ENCODE data around the gene KIRREL3. TPM values are rescaled to one million over a fixed set of nuclear protein-coding genes. Genes with fewer than 3 reads are reported as not detected.

KIRREL3 gene
- total and polyA plus RNA-seq, 4 donors = 0.02 to 0.71 (median 0.15) TPM; not detected in 1

DNA sequence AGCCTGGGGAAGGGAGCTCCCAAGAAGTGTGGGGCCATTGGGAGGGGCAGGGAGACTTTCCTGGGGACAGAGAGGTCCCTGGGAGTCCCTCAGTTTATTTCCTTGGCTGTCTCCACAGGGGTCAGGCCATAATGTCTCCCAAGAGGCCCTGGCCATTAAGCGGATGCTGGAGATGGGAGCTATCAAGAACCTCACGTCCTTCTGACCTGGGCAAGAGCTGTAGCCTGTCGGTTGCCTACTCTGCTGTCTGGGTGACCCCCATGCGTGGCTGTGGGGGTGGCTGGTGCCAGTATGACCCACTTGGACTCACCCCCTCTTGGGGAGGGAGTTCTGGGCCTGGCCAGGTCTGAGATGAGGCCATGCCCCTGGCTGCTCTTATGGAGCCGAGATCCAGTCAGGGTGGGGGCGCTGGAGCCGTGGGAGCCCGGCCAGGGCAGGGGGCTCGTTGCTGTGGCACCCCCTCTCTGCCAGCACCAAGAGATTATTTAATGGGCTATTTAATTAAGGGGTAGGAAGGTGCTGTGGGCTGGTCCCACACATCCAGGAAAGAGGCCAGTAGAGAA, 586.6 kb downstream of the KIRREL3 start:
- Histone ChIP-seq H3K27ac (ENCODE audit: low read depth in 1 of 2, low read length in 1 of 2) (peak overlapping the region; percentile 69 to 93), H3K27me3 (ENCODE audit: control insufficient read depth in 3 of 3, insufficient read depth in 3 of 3, low read length in 2 of 3) (no peaks in the 10 kb centered on the region), H3K4me3 (no peak overlapping the region), H3K4me1 (ENCODE audit: control insufficient read depth in 5 of 5, insufficient read depth in 5 of 5, low read length in 5 of 5) (peaks cover 13 to 43% (median 26%) of the 10 kb centered on the region in 5 donors), H3K9me3 (ENCODE audit: control insufficient read depth in 4 of 4, insufficient read depth in 3 of 4, low read length in 3 of 4) (no peaks in the 10 kb centered on the region), H3K36me3 (ENCODE audit: control insufficient read depth in 4 of 4, insufficient read depth in 4 of 4, low read length in 4 of 4) (peaks cover 0 to 26% (median 11%) of the 10 kb centered on the region in 4 donors), H3K9ac (ENCODE audit: insufficient read depth in 1 of 2, low read length in 2 of 2) (no peak overlapping the region)
- DNase-seq (peak in 1 of 3 donors; percentile 34), ATAC-seq (ENCODE audit: insufficient read depth, low FRiP score) (no peak)
- TF ChIP-seq CTCF (IDR thresholded peaks at IDR 0.05; ENCODE audit: control extremely low read depth, extremely low read depth) = no peak
- WGBS, 2 donors = 82 to 97% methylated on average over 9 of the region's 9 CpGs

DNA sequence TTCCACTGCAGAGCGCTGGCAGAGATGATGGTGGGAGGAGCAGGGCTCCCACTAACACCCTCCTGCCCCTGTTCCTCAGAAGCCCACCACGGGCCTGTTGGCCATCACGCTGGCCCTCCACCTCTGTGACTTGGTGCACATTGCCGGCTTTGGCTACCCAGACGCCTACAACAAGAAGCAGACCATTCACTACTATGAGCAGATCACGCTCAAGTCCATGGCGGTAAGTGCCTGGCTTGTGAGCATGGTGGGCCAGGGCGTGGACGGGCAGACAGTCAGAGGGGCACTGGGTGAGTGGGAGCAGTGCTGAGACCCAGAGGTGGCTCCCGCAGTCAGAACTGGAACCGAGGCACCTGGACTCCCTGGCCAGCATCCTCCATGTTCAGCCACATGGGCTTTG, 587.1 kb downstream of the KIRREL3 start:
- Histone ChIP-seq H3K36me3 (ENCODE audit: control insufficient read depth in 4 of 4, insufficient read depth in 4 of 4, low read length in 4 of 4) (peaks cover 0 to 27% (median 12%) of the 10 kb centered on the region in 4 donors), H3K9ac (ENCODE audit: insufficient read depth in 1 of 2, low read length in 2 of 2) (no peak overlapping the region), H3K9me3 (ENCODE audit: control insufficient read depth in 4 of 4, insufficient read depth in 3 of 4, low read length in 3 of 4) (no peaks in the 10 kb centered on the region), H3K4me1 (ENCODE audit: control insufficient read depth in 5 of 5, insufficient read depth in 5 of 5, low read length in 5 of 5) (peaks cover 13 to 41% (median 24%) of the 10 kb centered on the region in 5 donors), H3K4me3 (no peak overlapping the region), H3K27ac (ENCODE audit: low read depth in 1 of 2, low read length in 1 of 2) (peak overlapping the region in 1 of 2 donors; percentile 93), H3K27me3 (ENCODE audit: control insufficient read depth in 3 of 3, insufficient read depth in 3 of 3, low read length in 2 of 3) (no peaks in the 10 kb centered on the region)
- TF ChIP-seq CTCF (IDR thresholded peaks at IDR 0.05; ENCODE audit: control extremely low read depth, extremely low read depth) = no peak
- 94 to 97% methylated on average over 11 of the region's 11 CpGs for WGBS, 2 donors
- DNase-seq = no peak
- ATAC-seq (ENCODE audit: insufficient read depth, low FRiP score) = no peak

- peak overlapping the region in 1 of 2 donors; percentile 10 for H3K27ac ChIP-seq (ENCODE audit: low read depth in 1 of 2, low read length in 1 of 2)
- H3K36me3 ChIP-seq (ENCODE audit: control insufficient read depth in 4 of 4, insufficient read depth in 4 of 4, low read length in 4 of 4) = peaks cover 0 to 29% (median 19%) of the 10 kb centered on the region in 4 donors
- no peak for ATAC-seq (ENCODE audit: insufficient read depth, low FRiP score)
- peak in 1 of 3 donors; percentile 41 for DNase-seq
- peaks cover 13 to 35% (median 18%) of the 10 kb centered on the region in 5 donors for H3K4me1 ChIP-seq (ENCODE audit: control insufficient read depth in 5 of 5, insufficient read depth in 5 of 5, low read length in 5 of 5)
- H3K27me3 ChIP-seq (ENCODE audit: control insufficient read depth in 3 of 3, insufficient read depth in 3 of 3, low read length in 2 of 3) = no peaks in the 10 kb centered on the region
- 89 to 94% methylated on average over 6 of the region's 6 CpGs for WGBS, 2 donors
- H3K9ac ChIP-seq (ENCODE audit: insufficient read depth in 1 of 2, low read length in 2 of 2) = no peak overlapping the region
- no peak overlapping the region for H3K4me3 ChIP-seq
- TF ChIP-seq CTCF (IDR thresholded peaks at IDR 0.05; ENCODE audit: control extremely low read depth, extremely low read depth) = no peak
- H3K9me3 ChIP-seq (ENCODE audit: control insufficient read depth in 4 of 4, insufficient read depth in 3 of 4, low read length in 3 of 4) = no peaks in the 10 kb centered on the region
These were observed 588.6 kb downstream of the KIRREL3 start for GRCh38 chr11:126411971-126412381.
